Trophoblast cell (in vitro differentiated cells and primary cell): ENCODE results near the gene GRIK5.
"Not testable (repeated sequence)": the region's sequence is repeated elsewhere in the genome, so short reads cannot be mapped to it uniquely, and the experiment has no call there.

Experiments used
- DNase-seq, 2 donors: peaks; one replicate each; pipeline ENCODE4 v3.0.0-alpha.2; 2016
- H2AFZ ChIP-seq: 2 replicates; pipeline ENCODE4 v1.6.1; 2013; ENCODE audit warnings: low read length, moderate library complexity, mild to moderate bottlenecking; ENCODE audit not compliant: insufficient read depth, poor library complexity
- H2AK5ac ChIP-seq: 2 replicates; pipeline ENCODE4 v1.6.1; 2013; ENCODE audit warnings: mild to moderate bottlenecking, low read length
- H2BK120ac ChIP-seq: 2 replicates; pipeline ENCODE4 v1.6.1; 2013; ENCODE audit warnings: low read length, mild to moderate bottlenecking, moderate library complexity; ENCODE audit not compliant: insufficient read depth, poor library complexity
- H2BK12ac ChIP-seq: 2 replicates; pipeline ENCODE4 v1.6.1; 2013; ENCODE audit warnings: mild to moderate bottlenecking, low read length, moderate library complexity
- H2BK5ac ChIP-seq: 2 replicates; pipeline ENCODE4 v1.6.1; 2013; ENCODE audit warnings: low read length, low read depth, moderate library complexity, mild to moderate bottlenecking; ENCODE audit not compliant: poor library complexity
- H3K14ac ChIP-seq: 2 replicates; pipeline ENCODE4 v1.6.1; 2013; ENCODE audit warnings: mild to moderate bottlenecking, low read length
- H3K18ac ChIP-seq: 2 replicates; pipeline ENCODE4 v1.6.1; 2013; ENCODE audit warnings: mild to moderate bottlenecking, low read length
- H3K23ac ChIP-seq: 2 replicates; pipeline ENCODE4 v1.6.1; 2013; ENCODE audit warnings: low read length
- H3K27ac ChIP-seq: 2 replicates; pipeline ENCODE4 v1.5.1; 2013; ENCODE audit warnings: low read depth, mild to moderate bottlenecking, inconsistent platforms, low read length, moderate library complexity
- H3K27me3 ChIP-seq: 2 replicates; pipeline ENCODE4 v1.6.1; 2013; ENCODE audit warnings: inconsistent platforms, mild to moderate bottlenecking, low read length, moderate library complexity; ENCODE audit not compliant: insufficient read depth
- H3K36me3 ChIP-seq, 2 experiments: 1 replicate in 1 of 2; 2 replicates in 1 of 2; pipeline ENCODE4 v1.6.1; 2013; ENCODE audit warnings: low read length in 2 of 2, mild to moderate bottlenecking in 2 of 2, moderate library complexity in 1 of 2; ENCODE audit not compliant: insufficient read depth in 2 of 2, control insufficient read depth in 1 of 2
- H3K4ac ChIP-seq: 2 replicates; pipeline ENCODE4 v1.6.1; 2013; ENCODE audit warnings: low read depth, mild to moderate bottlenecking, low read length, moderate library complexity
- H3K4me1 ChIP-seq, 2 experiments: 1 replicate in 1 of 2; 2 replicates in 1 of 2; pipeline ENCODE4 v1.6.1; 2013; ENCODE audit warnings: low read length in 2 of 2, mild to moderate bottlenecking in 2 of 2, moderate library complexity in 1 of 2; ENCODE audit not compliant: insufficient read depth in 2 of 2, control insufficient read depth in 1 of 2
- H3K4me2 ChIP-seq: 2 replicates; pipeline ENCODE4 v1.6.1; 2013; ENCODE audit warnings: inconsistent platforms, mild to moderate bottlenecking, low read length, moderate library complexity
- H3K4me3 ChIP-seq: 2 replicates; pipeline ENCODE4 v1.5.1; 2013; ENCODE audit warnings: mild to moderate bottlenecking, low read depth, low read length, inconsistent platforms
- H3K79me1 ChIP-seq: one replicate; pipeline ENCODE4 v1.6.1; 2013; ENCODE audit warnings: low read length
- H3K79me2 ChIP-seq: 2 replicates; pipeline ENCODE4 v1.6.1; 2013; ENCODE audit warnings: low read length, mild to moderate bottlenecking; ENCODE audit not compliant: control insufficient read depth, insufficient read depth, poor library complexity
- H3K9ac ChIP-seq: 2 replicates; pipeline ENCODE4 v1.6.1; 2013; ENCODE audit warnings: mild to moderate bottlenecking, low read length
- H3K9me3 ChIP-seq: 2 replicates; pipeline ENCODE4 v1.6.1; 2013; ENCODE audit warnings: low read depth, mild to moderate bottlenecking, control low read depth, inconsistent platforms, low read length; ENCODE audit not compliant: insufficient read depth
- H4K12ac ChIP-seq: 2 replicates; pipeline ENCODE4 v1.6.1; 2013; ENCODE audit warnings: low read depth, mild to moderate bottlenecking, low read length, moderate library complexity
- H4K8ac ChIP-seq: 2 replicates; pipeline ENCODE4 v1.6.1; 2013; ENCODE audit warnings: low read depth, mild to moderate bottlenecking, low read length, moderate library complexity
- H4K91ac ChIP-seq: one replicate; pipeline ENCODE4 v1.6.1; 2013; ENCODE audit warnings: low read depth, mild to moderate bottlenecking, low read length, moderate library complexity
- WGBS: extraction: QIAGEN DNeasy Blood & Tissue Kit; methylation state at CpG from one replicate; pipeline ENCODE4 v1.1.7; 2013; ENCODE audit warnings: missing lambda C conversion rate; ENCODE audit not compliant: insufficient read length, insufficient coverage; ENCODE audit errors: extremely low coverage; 5-methylcytosine and 5-hydroxymethylcytosine counted together

GRIK5 gene

DNA sequence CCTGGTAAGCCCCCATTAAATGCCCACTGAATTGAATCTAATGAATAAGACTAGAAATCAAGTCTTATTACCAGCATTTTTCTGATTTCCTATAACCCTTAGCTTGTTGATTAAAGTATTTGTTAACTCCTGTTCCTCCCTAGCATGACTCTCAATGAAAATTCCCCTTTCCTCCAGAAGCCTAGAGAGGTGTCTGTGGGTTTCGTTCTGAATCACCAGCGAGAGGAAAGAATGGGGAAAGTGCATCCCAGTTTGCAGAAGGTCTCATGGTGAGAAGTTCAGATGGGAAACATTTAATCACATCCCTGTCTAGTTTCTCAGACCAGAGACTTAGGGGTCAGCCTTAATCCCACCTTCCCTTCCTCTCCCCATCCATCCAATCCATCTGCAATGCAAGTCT is 35.4 kb upstream of the GRIK5 start:
- H3K27ac ChIP-seq = no peak overlapping the region
- no peaks in the 10 kb centered on the region for H3K9me3 ChIP-seq
- no peak overlapping the region for H2BK5ac ChIP-seq
- H3K36me3 ChIP-seq = no peaks in the 10 kb centered on the region
- H2BK12ac ChIP-seq = no peak overlapping the region
- H3K4me2 ChIP-seq = no peak overlapping the region
- no peaks in the 10 kb centered on the region for H3K27me3 ChIP-seq
- no peaks in the 10 kb centered on the region for H3K79me1 ChIP-seq
- H2BK120ac ChIP-seq = no peak overlapping the region
- no peaks in the 10 kb centered on the region for H3K4me1 ChIP-seq
- no peak overlapping the region for H3K23ac ChIP-seq
- H2AK5ac ChIP-seq = no peak overlapping the region
- no peak for DNase-seq
- H3K18ac ChIP-seq = no peak overlapping the region
- no peaks in the 10 kb centered on the region for H3K79me2 ChIP-seq
- WGBS = no CpG with 5 or more reads among the region's 2 CpGs
- H2AFZ ChIP-seq = no peak overlapping the region
- H4K91ac ChIP-seq = no peak overlapping the region
- no peak overlapping the region for H3K4ac ChIP-seq
- no peak overlapping the region for H3K9ac ChIP-seq
- H4K12ac ChIP-seq = no peak overlapping the region
- no peak overlapping the region for H4K8ac ChIP-seq
- H3K14ac ChIP-seq = no peak overlapping the region
- no peak overlapping the region for H3K4me3 ChIP-seq

DNA sequence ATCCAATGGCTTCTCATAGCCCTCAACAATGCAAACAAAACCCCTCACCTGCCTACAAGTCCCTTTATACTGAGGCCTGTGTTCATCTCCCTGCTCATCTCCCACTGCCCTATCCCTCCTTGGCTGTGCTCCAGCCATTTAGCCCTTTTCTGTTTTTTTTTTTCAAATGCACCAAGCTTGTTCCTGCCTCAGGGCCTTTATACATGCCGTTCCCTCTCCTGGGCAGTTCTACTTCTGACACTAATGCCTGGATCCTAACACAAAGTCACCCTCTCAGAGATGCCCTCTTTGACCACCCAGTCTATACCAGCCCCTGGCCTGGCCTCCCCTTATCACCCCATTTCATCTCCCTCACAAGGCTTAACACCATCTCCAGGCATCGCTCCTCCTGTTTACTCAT is 32.9 kb upstream of the GRIK5 start:
- Histone ChIP-seq H3K4me1 (peaks cover 0 to 2% of the 10 kb centered on the region in 2 experiments), H4K8ac (no peak overlapping the region), H3K79me1 (no peaks in the 10 kb centered on the region), H3K14ac (no peak overlapping the region), H3K9ac (no peak overlapping the region), H3K9me3 (no peaks in the 10 kb centered on the region), H2BK12ac (no peak overlapping the region), H2AK5ac (no peak overlapping the region), H2BK120ac (no peak overlapping the region), H4K12ac (no peak overlapping the region), H3K4me2 (no peak overlapping the region), H2AFZ (no peak overlapping the region), H3K79me2 (no peaks in the 10 kb centered on the region), H3K27me3 (no peaks in the 10 kb centered on the region), H3K4me3 (no peak overlapping the region), H4K91ac (no peak overlapping the region), H3K4ac (no peak overlapping the region), H3K23ac (no peak overlapping the region), H2BK5ac (no peak overlapping the region), H3K18ac (no peak overlapping the region), H3K36me3 (no peaks in the 10 kb centered on the region), H3K27ac (no peak overlapping the region)
- DNase-seq = no peak
- WGBS = no CpG with 5 or more reads among the region's 2 CpGs

DNA sequence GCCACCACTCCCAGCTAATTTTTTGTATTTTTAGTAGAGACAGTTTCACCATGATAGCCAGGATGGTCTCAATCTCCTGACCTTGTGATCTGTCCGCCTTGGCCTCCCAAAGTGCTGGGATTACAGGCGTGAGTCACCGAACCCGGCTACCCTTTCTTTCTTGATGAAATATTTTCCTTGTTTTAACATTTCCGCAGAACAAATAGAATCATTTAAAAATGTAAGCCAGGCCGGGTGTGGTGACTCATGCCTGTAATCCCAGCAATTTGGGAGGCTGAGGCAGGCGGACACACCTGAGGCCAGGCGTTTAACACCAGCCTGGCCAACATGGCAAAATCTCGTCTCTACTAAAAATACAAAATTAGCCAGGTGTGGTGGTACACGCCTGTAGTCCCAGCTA is 30.2 kb upstream of the GRIK5 start:
- H2AK5ac ChIP-seq, H3K4me2 ChIP-seq, H3K4me1 ChIP-seq, H3K9me3 ChIP-seq, H4K8ac ChIP-seq, H3K79me2 ChIP-seq, H3K79me1 ChIP-seq, H3K23ac ChIP-seq, H3K4ac ChIP-seq, H2BK12ac ChIP-seq, H3K14ac ChIP-seq, H2AFZ ChIP-seq, H3K4me3 ChIP-seq, H3K36me3 ChIP-seq, H2BK5ac ChIP-seq, H4K12ac ChIP-seq, H3K27ac ChIP-seq, H4K91ac ChIP-seq, H3K27me3 ChIP-seq, H3K9ac ChIP-seq, H3K18ac ChIP-seq, H2BK120ac ChIP-seq: not testable (repeated sequence)
- DNase-seq = peak; percentile 76 to 88
- no CpG with 5 or more reads among the region's 10 CpGs for WGBS

DNA sequence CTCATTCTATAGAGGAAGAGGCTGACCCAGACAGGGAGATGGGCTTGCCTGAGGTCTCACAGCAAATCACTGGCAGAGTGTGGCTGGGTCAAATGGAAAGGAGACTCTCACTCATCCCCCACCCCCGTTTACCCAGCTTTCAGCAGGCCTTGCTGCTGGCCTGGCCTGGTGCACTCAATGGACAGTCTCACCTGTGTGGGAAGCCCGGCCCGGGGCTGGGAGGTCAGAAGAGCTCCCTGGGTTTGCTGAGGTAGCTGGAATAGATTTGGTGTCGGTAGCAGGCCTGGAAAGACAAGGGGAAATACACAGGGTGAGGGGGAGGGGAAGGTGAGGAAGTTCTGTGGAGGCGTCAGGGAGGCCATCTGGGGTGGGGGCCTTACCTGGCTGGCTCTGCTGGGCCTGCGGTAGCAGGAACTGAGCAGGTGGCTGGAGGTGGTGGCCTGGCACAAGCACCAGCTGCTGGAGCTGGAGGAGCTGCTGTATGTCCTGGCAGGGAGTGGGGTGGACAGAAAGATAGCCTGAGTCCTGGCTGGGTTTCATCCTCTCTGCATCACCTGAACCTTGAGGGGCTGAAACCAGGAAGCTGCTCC is 29.4 kb upstream of the GRIK5 start:
- Histone ChIP-seq H3K79me2 (no peaks in the 10 kb centered on the region), H3K4me3 (peak overlapping the region; percentile 10), H3K4ac (no peak overlapping the region), H3K79me1 (no peaks in the 10 kb centered on the region), H4K8ac (no peak overlapping the region), H3K27me3 (no peaks in the 10 kb centered on the region), H3K18ac (no peak overlapping the region), H3K14ac (no peak overlapping the region), H3K9me3 (no peaks in the 10 kb centered on the region), H2AK5ac (no peak overlapping the region), H4K91ac (no peak overlapping the region), H2BK5ac (no peak overlapping the region), H4K12ac (peak overlapping the region; percentile 56), H2BK120ac (no peak overlapping the region), H3K23ac (no peak overlapping the region), H3K9ac (no peak overlapping the region), H2AFZ (no peak overlapping the region), H3K27ac (no peak overlapping the region), H3K4me1 (peaks cover 0 to 2% of the 10 kb centered on the region in 2 experiments), H3K4me2 (no peak overlapping the region), H3K36me3 (no peaks in the 10 kb centered on the region), H2BK12ac (peak overlapping the region; percentile 23)
- DNase-seq = no peak
- WGBS = no CpG with 5 or more reads among the region's 6 CpGs
